HepG2 (cell line): ENCODE measurements around the gene BLOC1S4. TPM values are rescaled to one million over a fixed set of nuclear protein-coding genes. Genes with fewer than 3 reads are reported as not detected.
A peak's percentile ranks its signal among the peaks of the same experiment; 100 is the strongest.

Experiments
- ATM ChIP-seq: fragments of 450-650 bp; IDR thresholded peaks from 2 replicates; pipeline ENCODE4 v1.7.1; 2017; ENCODE audit warnings: mild to moderate bottlenecking, borderline replicate concordance
- BHLHE40 ChIP-seq: IDR thresholded peaks from 2 replicates; pipeline ENCODE4 v1.6.1; 2011; ENCODE audit warnings: low read length, improper control_type of control experiment
- FOXC1 ChIP-seq: sonication (generic); formaldehyde crosslinking; IDR thresholded peaks from 2 replicates; pipeline ENCODE4 v1.8.0; 2022; ENCODE audit warnings: mild to moderate bottlenecking, missing genetic modification reagents, borderline replicate concordance
- FOXJ3 ChIP-seq: sonication (generic); formaldehyde crosslinking; IDR thresholded peaks from 2 replicates; pipeline ENCODE4 v1.4.0; 2020; ENCODE audit warnings: missing genetic modification reagents, mild to moderate bottlenecking, borderline replicate concordance
- FOXM1 ChIP-seq: sonication (generic); formaldehyde crosslinking; IDR thresholded peaks from 2 replicates; pipeline ENCODE4 v1.5.0; 2020; ENCODE audit warnings: missing genetic modification reagents
- HOXA3 ChIP-seq: sonication (generic); formaldehyde crosslinking; IDR thresholded peaks from 2 replicates; pipeline ENCODE4 v1.5.0; 2020; ENCODE audit warnings: missing genetic modification reagents
- MEIS1 ChIP-seq: sonication (generic); formaldehyde crosslinking; IDR thresholded peaks from 2 replicates; pipeline ENCODE4 v1.9.0; 2021; ENCODE audit warnings: mild to moderate bottlenecking, missing genetic modification reagents, moderate library complexity, borderline replicate concordance
- MLLT10 ChIP-seq: sonication (generic); formaldehyde crosslinking; IDR thresholded peaks from 2 replicates; pipeline ENCODE4 v1.4.0; 2020; ENCODE audit warnings: missing genetic modification reagents
- NR2F1 ChIP-seq, 2 experiments: fragments of 450-650 bp in 1 of 2; formaldehyde crosslinking in 1 of 2; IDR thresholded peaks; 2 replicates each; pipeline versions ENCODE4 v1.5.0 to v1.6.1; 2016 to 2020; ENCODE audit warnings: mild to moderate bottlenecking in 1 of 2, missing compliant biosample characterization in 1 of 2, missing genetic modification reagents in 1 of 2, moderate library complexity in 1 of 2
- RAD21 ChIP-seq: fragments of 450-650 bp; formaldehyde crosslinking; IDR thresholded peaks from 2 replicates; pipeline ENCODE4 v1.5.0; 2020; ENCODE audit warnings: mild to moderate bottlenecking
- RARG ChIP-seq: sonication (generic); formaldehyde crosslinking; IDR thresholded peaks from 2 replicates; pipeline ENCODE4 v1.4.0; 2020; ENCODE audit warnings: low read depth, mild to moderate bottlenecking, missing genetic modification reagents
- RFX5 ChIP-seq: IDR thresholded peaks from 2 replicates; pipeline ENCODE4 v1.6.1; 2011; ENCODE audit warnings: low read depth, low read length, improper control_type of control experiment
- SAFB2 ChIP-seq: sonication (generic); formaldehyde crosslinking; IDR thresholded peaks from 2 replicates; pipeline ENCODE4 v1.5.1; 2020; ENCODE audit warnings: missing genetic modification reagents, low read depth, mild to moderate bottlenecking, borderline replicate concordance
- SNAPC2 ChIP-seq: sonication (generic); formaldehyde crosslinking; IDR thresholded peaks from 2 replicates; pipeline ENCODE4 v1.8.1; 2022; ENCODE audit warnings: mild to moderate bottlenecking, missing genetic modification reagents
- TP53 ChIP-seq: sonication (generic); formaldehyde crosslinking; conservative IDR thresholded peaks from 2 replicates; pipeline ENCODE4 v1.4.0; 2020; ENCODE audit warnings: missing genetic modification reagents
- ZBTB38 ChIP-seq: sonication (generic); formaldehyde crosslinking; IDR thresholded peaks from 2 replicates; pipeline ENCODE4 v1.5.1; 2020; ENCODE audit warnings: mild to moderate bottlenecking, missing genetic modification reagents
- ZKSCAN8 ChIP-seq: IDR thresholded peaks from 2 replicates; pipeline ENCODE4 v1.6.1; 2016; ENCODE audit warnings: borderline replicate concordance, missing genetic modification reagents, missing compliant biosample characterization
- ZNF205 ChIP-seq: IDR thresholded peaks from 2 replicates; pipeline ENCODE4 v1.6.1; 2018; ENCODE audit warnings: missing biosample characterization, missing genetic modification reagents
- ZNF329 ChIP-seq: sonication (generic); formaldehyde crosslinking; IDR thresholded peaks from 2 replicates; pipeline ENCODE4 v1.9.0; 2021; ENCODE audit warnings: low read depth, mild to moderate bottlenecking, missing genetic modification reagents
- ZNF337 ChIP-seq: sonication (generic); formaldehyde crosslinking; IDR thresholded peaks from 2 replicates; pipeline ENCODE4 v1.5.1; 2020; ENCODE audit warnings: missing genetic modification reagents, low read depth, mild to moderate bottlenecking, borderline replicate concordance
- ZNF430 ChIP-seq: sonication (generic); formaldehyde crosslinking; IDR thresholded peaks from 2 replicates; pipeline ENCODE4 v1.9.0; 2021; ENCODE audit warnings: mild to moderate bottlenecking, missing genetic modification reagents
- ZNF547 ChIP-seq: sonication (generic); formaldehyde crosslinking; IDR thresholded peaks from 2 replicates; pipeline ENCODE4 v1.5.1; 2020; ENCODE audit warnings: mild to moderate bottlenecking, missing genetic modification reagents
- ZNF747 ChIP-seq: sonication (generic); formaldehyde crosslinking; IDR thresholded peaks from 2 replicates; pipeline ENCODE4 v1.8.1; 2023; ENCODE audit warnings: missing genetic modification reagents, mild to moderate bottlenecking, borderline replicate concordance
- ZNF879 ChIP-seq: sonication (generic); formaldehyde crosslinking; IDR thresholded peaks from 2 replicates; pipeline ENCODE4 v1.8.1; 2023; ENCODE audit warnings: missing genetic modification reagents
- ZSCAN30 ChIP-seq: sonication (generic); formaldehyde crosslinking; IDR thresholded peaks from 2 replicates; pipeline ENCODE4 v1.5.0; 2020; ENCODE audit warnings: mild to moderate bottlenecking, missing genetic modification reagents
- polyA plus RNA-seq, 8 experiments: library from polyadenylated mRNA; depleted of rRNA in 3 of 8; stranded (reverse) in 7 of 8; unstranded in 1 of 8; fragments of >200 nt; fragmentation: Illumina TruSeq in 4 of 8; extraction: Trizol in 4 of 8; gene quantifications; 2 replicates each; pipeline versions ENCODE4 v1.2.1 to v1.2.3, GENCODE V29; 2011 to 2016; ENCODE audit warnings: low read depth in 4 of 8, missing spikeins in 1 of 8, mixed read lengths in 1 of 8; ENCODE audit not compliant: insufficient read depth in 1 of 8
- total RNA-seq, 5 experiments: library from RNA; depleted of rRNA; stranded (reverse); fragments of >200 nt; fragmentation: Illumina TruSeq; extraction: Trizol; gene quantifications; 2 replicates each; pipeline ENCODE4 v1.2.3, GENCODE V29; 2016; ENCODE audit warnings: low read depth in 1 of 5
- TF ChIP-seq, protein P1 (sequence below): sonication (generic); formaldehyde crosslinking; IDR thresholded peaks from 2 replicates; pipeline ENCODE4 v1.8.0; 2022; ENCODE audit warnings: missing genetic modification reagents, mild to moderate bottlenecking, moderate library complexity, borderline replicate concordance
- TF ChIP-seq, protein P2 (sequence below): sonication (generic); formaldehyde crosslinking; IDR thresholded peaks from 2 replicates; pipeline ENCODE4 v1.4.0; 2020; ENCODE audit warnings: low read depth, mild to moderate bottlenecking, missing genetic modification reagents
- TF ChIP-seq, protein P3 (sequence below): sonication (generic); formaldehyde crosslinking; IDR thresholded peaks from 2 replicates; pipeline ENCODE4 v1.8.0; 2022; ENCODE audit warnings: mild to moderate bottlenecking, missing genetic modification reagents

The BLOC1S4 gene
- total and polyA plus RNA-seq, 2 of the 13 experiments (the other 11 are each of a cell fraction or from before 2014, with no cell fraction given): 15.5 to 20.9 TPM

GRCh38 chr4:6688879-6689505 is 27.0 kb upstream of the BLOC1S4 start (continued):
- TF ChIP-seq ZBTB38 (peak; percentile 29; the same call in 1 of the 2 replicates), ZNF547 (CRISPR knock-in tag) (peak; percentile 63), RARG (0 out of 2 replicates have a peak, but pooled peaks have one; percentile 49), RAD21 (CRISPR knock-in tag) (no peak), FOXJ3 (CRISPR knock-in tag) (0 out of 2 replicates have a peak, but pooled peaks have one; percentile 38), MEIS1 (CRISPR knock-in tag) (no peak), ZKSCAN8 (CRISPR knock-in tag) (no peak; the same call in 1 of the 2 replicates), ZNF747 (CRISPR knock-in tag) (no peak), ZNF879 (0 out of 2 replicates have a peak, but pooled peaks have one; percentile 77), BHLHE40 (no peak), ATM (no peak), FOXM1 (CRISPR knock-in tag) (no peak), SAFB2 (no peak; the same call in 1 of the 2 replicates), ZNF205 (peak; percentile 13; the same call in 1 of the 2 replicates), RFX5 (peak; percentile 77), NR2F1 (CRISPR knock-in tag; IDR thresholded peaks at IDR 0.05) (no peak), ZSCAN30 (CRISPR knock-in tag) (no peak), ZNF329 (CRISPR knock-in tag) (no peak), ZNF430 (CRISPR knock-in tag) (no peak), HOXA3 (peak; percentile 26; the same call in 1 of the 2 replicates), FOXC1 (CRISPR knock-in tag) (no peak), MLLT10 (no peak), ZNF337 (CRISPR knock-in tag) (no peak; the same call in 1 of the 2 replicates), SNAPC2 (CRISPR knock-in tag) (no peak), TP53 (CRISPR knock-in tag) (0 out of 2 replicates have a peak, but pooled peaks have one; percentile 27)
- TF ChIP-seq, protein P1, sequence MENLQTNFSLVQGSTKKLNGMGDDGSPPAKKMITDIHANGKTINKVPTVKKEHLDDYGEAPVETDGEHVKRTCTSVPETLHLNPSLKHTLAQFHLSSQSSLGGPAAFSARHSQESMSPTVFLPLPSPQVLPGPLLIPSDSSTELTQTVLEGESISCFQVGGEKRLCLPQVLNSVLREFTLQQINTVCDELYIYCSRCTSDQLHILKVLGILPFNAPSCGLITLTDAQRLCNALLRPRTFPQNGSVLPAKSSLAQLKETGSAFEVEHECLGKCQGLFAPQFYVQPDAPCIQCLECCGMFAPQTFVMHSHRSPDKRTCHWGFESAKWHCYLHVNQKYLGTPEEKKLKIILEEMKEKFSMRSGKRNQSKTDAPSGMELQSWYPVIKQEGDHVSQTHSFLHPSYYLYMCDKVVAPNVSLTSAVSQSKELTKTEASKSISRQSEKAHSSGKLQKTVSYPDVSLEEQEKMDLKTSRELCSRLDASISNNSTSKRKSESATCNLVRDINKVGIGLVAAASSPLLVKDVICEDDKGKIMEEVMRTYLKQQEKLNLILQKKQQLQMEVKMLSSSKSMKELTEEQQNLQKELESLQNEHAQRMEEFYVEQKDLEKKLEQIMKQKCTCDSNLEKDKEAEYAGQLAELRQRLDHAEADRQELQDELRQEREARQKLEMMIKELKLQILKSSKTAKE (CRISPR knock-in tag): no peak
- TF ChIP-seq, protein P2, sequence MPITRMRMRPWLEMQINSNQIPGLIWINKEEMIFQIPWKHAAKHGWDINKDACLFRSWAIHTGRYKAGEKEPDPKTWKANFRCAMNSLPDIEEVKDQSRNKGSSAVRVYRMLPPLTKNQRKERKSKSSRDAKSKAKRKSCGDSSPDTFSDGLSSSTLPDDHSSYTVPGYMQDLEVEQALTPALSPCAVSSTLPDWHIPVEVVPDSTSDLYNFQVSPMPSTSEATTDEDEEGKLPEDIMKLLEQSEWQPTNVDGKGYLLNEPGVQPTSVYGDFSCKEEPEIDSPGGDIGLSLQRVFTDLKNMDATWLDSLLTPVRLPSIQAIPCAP: no peak
- TF ChIP-seq, protein P3, sequence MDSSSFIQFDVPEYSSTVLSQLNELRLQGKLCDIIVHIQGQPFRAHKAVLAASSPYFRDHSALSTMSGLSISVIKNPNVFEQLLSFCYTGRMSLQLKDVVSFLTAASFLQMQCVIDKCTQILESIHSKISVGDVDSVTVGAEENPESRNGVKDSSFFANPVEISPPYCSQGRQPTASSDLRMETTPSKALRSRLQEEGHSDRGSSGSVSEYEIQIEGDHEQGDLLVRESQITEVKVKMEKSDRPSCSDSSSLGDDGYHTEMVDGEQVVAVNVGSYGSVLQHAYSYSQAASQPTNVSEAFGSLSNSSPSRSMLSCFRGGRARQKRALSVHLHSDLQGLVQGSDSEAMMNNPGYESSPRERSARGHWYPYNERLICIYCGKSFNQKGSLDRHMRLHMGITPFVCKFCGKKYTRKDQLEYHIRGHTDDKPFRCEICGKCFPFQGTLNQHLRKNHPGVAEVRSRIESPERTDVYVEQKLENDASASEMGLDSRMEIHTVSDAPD: no peak
